GM12865 (cell line): ENCODE data around the gene OLFM1.

ENCODE experiments used
- DNase-seq: peaks from one replicate; pipeline ENCODE4 v3.0.0; 2010; ENCODE audit warnings: low read depth
- H3K4me3 ChIP-seq: 2 replicates; pipeline ENCODE4 v1.5.1; 2011; ENCODE audit warnings: mild to moderate bottlenecking, low read depth, low read length, control low read depth
- CTCF ChIP-seq: IDR thresholded peaks from 2 replicates; pipeline ENCODE4 v1.5.1; 2011; ENCODE audit warnings: low read length, control low read depth, low read depth, inconsistent platforms; ENCODE audit not compliant: insufficient read depth; ENCODE audit errors: missing control alignments

The OLFM1 gene

GRCh38 chr9:135102331-135102730 is 14.9 kb downstream of the OLFM1 start:
- DNase-seq = no peak
- H3K4me3 ChIP-seq = no peak overlapping the region
- no peak for TF ChIP-seq CTCF

DNA sequence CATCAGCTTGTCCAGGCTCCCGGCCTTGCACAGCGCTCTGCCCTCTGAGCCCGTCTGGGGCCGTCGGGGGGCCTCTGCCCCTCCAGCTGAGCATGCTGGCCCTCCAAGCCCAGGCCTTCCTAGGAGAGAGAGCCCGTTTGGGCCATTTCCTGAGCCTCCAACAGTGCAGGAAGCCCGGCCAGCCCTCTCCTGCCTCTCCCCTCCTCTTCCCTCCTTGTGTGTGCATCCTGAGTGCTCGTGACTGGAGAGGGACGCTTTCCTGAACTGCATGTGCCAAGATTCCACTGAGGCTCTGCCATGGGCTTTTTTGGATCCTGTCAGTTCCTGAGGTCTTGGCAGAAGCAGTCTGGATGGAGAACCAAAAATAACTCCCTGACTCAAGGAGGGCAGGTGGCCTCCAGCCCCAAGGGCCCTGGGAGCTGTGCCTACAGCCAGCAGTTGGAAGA is 15.6 kb downstream of the OLFM1 start:
- H3K4me3 ChIP-seq = no peak overlapping the region
- no peak for TF ChIP-seq CTCF
- DNase-seq = no peak

DNA sequence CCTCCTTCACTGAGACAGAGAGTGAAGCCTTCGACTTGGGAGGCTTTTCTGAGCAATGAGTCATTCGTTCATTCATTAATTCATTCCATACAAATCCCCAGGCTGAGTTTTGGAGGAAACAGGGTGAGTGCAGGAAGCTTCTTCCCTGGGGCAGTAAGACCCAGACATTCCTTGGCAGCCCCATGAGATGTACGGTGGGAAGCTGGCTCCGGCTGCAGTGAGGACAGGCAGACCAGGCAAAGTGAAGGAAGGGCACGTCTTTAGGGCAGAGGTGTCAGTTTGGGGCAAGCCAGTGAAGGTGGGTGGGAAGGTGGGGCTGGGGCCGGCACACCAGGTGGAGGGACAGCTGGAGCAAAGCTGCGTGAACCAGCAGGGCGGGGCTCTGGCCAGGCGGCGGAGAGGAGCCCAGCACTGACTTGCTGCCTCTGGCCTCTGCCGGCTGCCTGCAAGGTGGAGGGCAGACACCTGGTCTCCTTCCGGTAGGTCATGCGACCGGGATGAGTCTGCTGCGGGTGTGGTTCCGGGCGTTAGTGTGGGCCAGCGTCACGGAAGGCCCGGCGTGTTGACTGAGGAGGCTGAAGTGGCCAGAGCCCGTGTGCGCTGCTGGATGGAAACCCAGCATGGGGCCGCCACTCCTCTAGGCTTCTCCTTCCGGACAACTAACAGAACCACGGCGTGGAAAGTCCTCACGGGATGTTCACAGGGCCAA is 16.6 kb downstream of the OLFM1 start:
- no peak for DNase-seq
- H3K4me3 ChIP-seq = no peak overlapping the region
- no peak for TF ChIP-seq CTCF

- no peak for TF ChIP-seq CTCF
- no peak for DNase-seq
- H3K4me3 ChIP-seq = no peak overlapping the region
These were observed 17.3 kb downstream of the OLFM1 start for GRCh38 chr9:135104761-135105160.

DNA sequence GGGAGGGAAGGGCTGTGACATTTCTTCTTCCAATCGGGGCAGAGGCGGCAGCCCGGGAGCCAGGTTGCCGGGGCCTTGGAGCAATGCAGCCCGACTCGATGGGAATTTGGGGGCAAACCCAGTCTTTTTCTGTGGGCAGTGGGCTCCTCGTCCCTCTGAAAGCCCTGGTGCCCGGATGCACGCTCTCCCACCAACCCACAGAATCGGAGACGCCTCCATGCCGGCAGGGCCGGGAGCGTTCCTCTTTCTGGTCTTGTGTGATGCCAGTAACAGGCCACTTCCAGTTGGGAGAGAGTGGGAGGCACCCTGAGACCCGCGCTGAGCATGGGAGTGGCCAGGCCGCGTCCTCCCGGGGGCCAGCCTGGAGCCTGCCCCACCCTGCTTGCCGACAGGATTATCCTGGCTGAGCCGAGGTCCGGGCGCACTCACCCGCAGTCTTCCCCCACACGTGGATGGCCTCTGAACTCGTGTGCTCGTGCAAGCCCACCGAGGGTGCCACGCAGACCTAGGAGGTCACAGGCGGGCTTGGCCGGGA is 17.8 kb downstream of the OLFM1 start:
- TF ChIP-seq CTCF = no peak
- DNase-seq = no peak
- no peak overlapping the region for H3K4me3 ChIP-seq

- DNase-seq = no peak
- no peak overlapping the region for H3K4me3 ChIP-seq
- TF ChIP-seq CTCF = no peak
These were observed 18.5 kb downstream of the OLFM1 start for GRCh38 chr9:135105938-135106491.
